SKM-1 (cell line): ENCODE measurements around the gene DDR2.
"Not testable (repeated sequence)": the region's sequence is repeated elsewhere in the genome, so short reads cannot be mapped to it uniquely, and the experiment has no call there.

Experiments used
- DNase-seq: peaks from one replicate; lab custom pipeline; 2025; ENCODE audit not compliant: unreplicated experiment; lab: John Stamatoyannopoulos, UW

The DDR2 gene

DNA sequence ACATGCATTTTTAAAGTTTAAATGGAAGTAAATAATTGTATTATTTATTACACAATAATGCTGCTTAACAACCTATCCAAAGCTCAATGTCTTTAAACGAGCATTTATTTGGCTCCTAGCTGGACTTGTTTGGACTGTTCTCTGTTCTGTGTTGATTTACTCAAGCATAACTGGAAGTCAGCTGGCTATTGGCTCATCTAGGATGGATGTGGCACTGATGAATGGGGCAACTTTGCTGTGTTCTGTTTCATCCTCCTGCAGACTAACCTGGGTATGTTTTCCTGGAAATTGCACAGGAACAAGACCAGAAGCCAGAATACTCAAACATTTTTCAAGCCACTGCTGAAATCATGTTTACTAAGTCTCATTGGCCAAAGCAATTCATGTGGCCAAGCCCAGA, 87.4 kb downstream of the DDR2 start:
- DNase-seq: no peak

DNA sequence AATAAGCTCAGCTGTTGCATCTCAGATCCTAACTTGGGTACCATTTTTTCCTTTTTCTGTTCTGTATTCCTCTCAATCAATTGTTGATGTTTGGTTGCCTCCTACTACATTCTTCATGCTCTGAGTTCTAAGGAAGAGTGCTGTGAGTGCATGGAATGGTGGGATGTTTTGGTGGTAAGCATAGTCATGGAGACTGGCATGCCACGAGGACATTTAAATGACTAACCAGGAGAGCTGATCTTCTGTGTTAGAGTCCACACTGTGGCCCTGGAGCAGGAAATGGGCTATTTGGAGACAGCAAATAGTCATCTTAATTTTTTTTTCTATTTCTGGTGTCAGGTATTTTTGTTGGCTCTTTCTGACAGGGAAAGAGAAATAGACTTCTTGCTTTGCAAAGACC, 88.7 kb downstream of the DDR2 start:
- DNase-seq: no peak

- DNase-seq: no peak
Measured at GRCh38 chr1:162721471-162721870, 89.2 kb downstream of the DDR2 start.

GRCh38 chr1:162722036-162722435, 89.8 kb downstream of the DDR2 start:
- no peak for DNase-seq

- DNase-seq: no peak
Measured at GRCh38 chr1:162724583-162725120, 92.4 kb downstream of the DDR2 start.

DNA sequence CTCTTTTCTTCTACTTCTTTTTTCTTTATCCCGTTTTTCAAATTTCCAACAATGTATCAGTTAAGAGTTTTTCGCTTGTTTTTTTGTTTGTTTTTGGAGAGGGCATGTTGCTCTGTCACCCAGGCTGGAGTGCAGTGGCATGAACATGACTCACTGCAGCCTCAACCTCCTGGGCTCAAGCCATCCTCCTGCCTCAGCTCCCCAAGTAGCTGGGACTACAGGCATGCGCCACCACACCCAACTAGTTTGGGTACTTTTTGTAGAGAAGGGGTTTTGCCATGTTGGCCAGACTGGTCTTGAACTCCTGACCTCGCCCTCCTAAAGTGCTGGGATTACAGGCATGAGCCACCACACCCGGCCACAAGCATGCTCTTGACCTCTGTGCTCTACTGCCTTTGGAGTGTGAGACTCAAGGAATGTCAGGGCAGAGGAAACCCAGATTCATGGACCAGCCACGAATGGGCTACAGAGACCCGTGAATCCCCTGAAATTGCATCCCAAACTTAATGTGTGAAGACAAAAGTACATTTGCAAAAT, 93.1 kb downstream of the DDR2 start:
- DNase-seq: no peak

DNA sequence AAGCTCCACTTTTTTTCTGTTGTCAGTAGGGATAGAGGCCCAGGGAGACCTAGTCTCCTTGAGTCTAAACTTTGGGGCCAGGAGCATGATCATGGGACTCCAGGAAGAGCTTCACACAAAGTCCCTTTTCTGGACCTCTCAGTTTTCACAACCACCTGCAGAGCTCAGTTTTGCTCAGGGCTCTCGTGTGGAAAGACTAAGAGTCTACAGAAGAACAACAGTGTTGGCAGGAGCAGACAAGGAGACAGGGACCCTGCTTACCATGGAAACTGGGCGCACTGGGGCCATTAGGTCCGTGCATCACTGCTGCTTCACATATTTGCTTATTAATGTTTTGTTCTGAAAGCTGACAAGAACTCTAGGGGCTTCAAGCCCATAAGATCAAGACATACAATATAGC, 94.3 kb downstream of the DDR2 start:
- DNase-seq: no peak

GRCh38 chr1:162727493-162727892, 95.2 kb downstream of the DDR2 start:
- not testable (repeated sequence) for DNase-seq

GRCh38 chr1:162728573-162728972, 96.3 kb downstream of the DDR2 start:
- DNase-seq: no peak

- not testable (repeated sequence) for DNase-seq
Measured at GRCh38 chr1:162729195-162729774, 97.0 kb downstream of the DDR2 start.

DNA sequence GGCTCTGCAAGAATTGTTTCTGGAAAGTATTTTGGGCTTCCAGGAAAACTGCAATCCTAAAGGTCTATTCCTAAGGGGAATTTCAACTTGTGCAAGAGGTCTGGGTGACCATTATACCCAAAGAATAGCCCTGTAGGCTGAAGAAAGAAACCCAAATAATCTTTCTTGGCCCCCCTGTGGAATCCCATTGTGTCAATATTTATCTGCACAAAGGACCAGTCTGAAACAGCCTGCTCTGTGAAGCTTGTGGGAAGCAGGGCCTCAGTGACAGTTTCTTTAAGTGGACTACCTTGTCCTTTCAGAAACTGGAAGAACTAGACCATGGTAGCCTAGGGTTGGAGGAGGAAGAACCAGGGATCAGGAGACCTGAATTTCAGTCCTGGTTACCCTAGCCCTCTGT, 99.8 kb downstream of the DDR2 start:
- no peak for DNase-seq

- DNase-seq: no peak
Measured at GRCh38 chr1:162732566-162733335, 100.5 kb downstream of the DDR2 start.

- no peak for DNase-seq
Measured at GRCh38 chr1:162733336-162733590, 101.0 kb downstream of the DDR2 start.

DNA sequence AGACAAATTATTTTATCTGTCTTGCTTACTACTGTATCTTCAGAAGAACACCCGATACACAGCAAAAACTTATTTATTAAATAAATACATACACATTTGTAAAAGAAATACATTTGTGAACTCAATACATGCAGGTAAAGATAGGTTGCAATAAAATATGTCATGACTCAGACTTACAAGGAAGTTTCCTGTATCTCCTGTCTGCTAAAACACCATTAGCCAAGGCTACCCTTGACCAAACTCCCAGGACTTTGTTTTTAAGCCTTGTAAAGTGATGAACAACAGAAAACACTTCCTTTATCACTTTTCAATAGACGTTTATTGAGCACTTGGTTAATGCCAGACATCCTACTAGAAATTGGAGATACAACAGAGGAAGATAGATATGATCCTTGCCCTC, 101.8 kb downstream of the DDR2 start:
- no peak for DNase-seq

GRCh38 chr1:162736184-162736583, 103.9 kb downstream of the DDR2 start:
- no peak for DNase-seq

DNA sequence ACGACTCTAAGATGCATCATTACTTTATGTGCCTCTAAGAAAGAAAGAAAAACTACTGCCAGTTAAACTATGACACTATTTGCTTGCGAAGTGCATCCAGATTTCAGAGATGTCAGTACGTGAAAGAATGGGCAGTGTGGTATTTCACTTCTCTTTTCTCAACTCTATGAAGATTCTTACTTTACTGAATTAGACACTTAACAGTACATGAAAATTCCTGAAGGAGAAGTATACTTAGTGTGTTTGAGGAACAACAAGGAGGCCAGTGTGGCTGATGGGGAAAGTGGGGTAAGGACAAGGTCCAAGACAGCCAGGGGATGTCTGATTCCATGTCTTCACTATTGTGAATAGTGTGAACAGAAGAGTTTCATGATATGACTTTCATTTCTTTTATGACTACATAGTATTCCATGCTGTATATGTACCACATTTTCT, 104.4 kb downstream of the DDR2 start:
- DNase-seq: no peak

- DNase-seq: no peak
Measured at GRCh38 chr1:162740755-162741154, 108.5 kb downstream of the DDR2 start.

- no peak for DNase-seq
Measured at GRCh38 chr1:162741574-162741973, 109.3 kb downstream of the DDR2 start.

DNA sequence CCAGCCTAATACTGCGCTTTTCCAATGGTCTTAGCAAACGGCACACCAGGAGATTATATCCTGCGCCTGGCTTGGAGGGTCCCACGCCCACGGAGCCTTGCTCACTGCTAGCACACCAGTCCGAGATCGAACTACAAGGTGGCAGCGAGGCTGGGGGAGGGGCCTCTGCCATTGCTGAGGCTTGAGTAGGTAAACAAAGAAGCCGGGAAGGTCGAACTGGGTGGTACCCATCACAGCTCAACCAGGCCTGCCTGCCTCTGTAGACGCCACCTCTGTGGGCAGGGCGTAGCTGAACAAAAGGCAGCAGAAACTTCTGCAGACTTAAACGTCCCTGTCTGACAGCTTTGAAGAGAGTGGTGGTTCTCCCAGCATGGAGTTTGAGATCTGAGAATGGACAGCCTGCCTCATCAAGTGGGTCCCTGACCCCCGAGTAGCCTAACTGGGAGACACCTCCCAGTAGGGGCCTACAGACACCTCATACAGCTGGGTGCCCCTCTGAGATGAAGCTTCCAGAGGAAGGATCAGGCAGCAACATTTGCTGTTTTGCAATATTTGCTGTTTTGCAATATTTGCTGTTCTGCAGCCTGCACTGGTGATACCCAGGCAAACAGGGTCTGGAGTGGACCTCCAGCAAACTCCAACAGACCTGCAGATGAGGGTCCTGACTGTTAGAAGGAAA, 114.1 kb downstream of the DDR2 start:
- not testable (repeated sequence) for DNase-seq

DNA sequence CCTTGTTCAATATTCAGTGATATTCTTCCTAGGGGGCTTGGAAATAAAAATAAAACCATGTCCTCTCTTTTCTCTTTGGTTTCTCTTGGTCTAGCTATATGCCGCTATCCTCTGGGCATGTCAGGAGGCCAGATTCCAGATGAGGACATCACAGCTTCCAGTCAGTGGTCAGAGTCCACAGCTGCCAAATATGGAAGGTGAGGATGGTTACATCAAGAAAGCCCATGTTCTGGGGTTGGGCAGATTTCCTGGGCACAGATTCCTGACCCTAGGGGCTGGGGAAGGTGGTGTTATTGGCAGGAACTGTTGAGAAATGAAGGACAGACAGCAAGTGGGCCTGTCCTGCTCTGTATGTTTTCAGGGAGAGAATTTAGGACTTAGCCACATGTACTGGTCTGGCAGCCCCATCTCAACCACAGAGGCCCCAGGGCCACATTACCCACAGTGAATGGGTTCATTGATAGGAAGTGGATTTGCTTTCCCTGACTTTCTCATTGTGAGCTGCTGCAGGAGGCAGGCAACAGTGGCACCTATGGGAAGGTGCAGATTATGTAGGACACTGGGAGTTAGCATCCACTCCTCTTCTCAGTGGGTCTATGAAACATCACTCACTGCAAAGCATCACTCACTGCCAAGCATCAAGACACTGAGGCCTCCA, 120.9 kb downstream of the DDR2 start:
- no peak for DNase-seq

- DNase-seq: no peak
Measured at GRCh38 chr1:162753998-162754585, 121.8 kb downstream of the DDR2 start.
